Metanephros (tissue), 2 donors: ENCODE results near the gene MTHFR. TPM values are rescaled to one million over a fixed set of nuclear protein-coding genes. Genes with fewer than 3 reads are reported as not detected.

Experiments
- small RNA-seq: library from RNA; depleted of rRNA; stranded (forward); fragments of <200 nt; gene quantifications from one replicate; pipeline ENCODE3, GENCODE V24; 2014; ENCODE audit warnings: low replicate concordance
- total RNA-seq: library from RNA; depleted of rRNA; stranded (reverse); fragments of >200 nt; gene quantifications from one replicate; pipeline ENCODE4 v1.2.3, GENCODE V29; 2014

The MTHFR gene
- 40.3 TPM for total RNA-seq

DNA sequence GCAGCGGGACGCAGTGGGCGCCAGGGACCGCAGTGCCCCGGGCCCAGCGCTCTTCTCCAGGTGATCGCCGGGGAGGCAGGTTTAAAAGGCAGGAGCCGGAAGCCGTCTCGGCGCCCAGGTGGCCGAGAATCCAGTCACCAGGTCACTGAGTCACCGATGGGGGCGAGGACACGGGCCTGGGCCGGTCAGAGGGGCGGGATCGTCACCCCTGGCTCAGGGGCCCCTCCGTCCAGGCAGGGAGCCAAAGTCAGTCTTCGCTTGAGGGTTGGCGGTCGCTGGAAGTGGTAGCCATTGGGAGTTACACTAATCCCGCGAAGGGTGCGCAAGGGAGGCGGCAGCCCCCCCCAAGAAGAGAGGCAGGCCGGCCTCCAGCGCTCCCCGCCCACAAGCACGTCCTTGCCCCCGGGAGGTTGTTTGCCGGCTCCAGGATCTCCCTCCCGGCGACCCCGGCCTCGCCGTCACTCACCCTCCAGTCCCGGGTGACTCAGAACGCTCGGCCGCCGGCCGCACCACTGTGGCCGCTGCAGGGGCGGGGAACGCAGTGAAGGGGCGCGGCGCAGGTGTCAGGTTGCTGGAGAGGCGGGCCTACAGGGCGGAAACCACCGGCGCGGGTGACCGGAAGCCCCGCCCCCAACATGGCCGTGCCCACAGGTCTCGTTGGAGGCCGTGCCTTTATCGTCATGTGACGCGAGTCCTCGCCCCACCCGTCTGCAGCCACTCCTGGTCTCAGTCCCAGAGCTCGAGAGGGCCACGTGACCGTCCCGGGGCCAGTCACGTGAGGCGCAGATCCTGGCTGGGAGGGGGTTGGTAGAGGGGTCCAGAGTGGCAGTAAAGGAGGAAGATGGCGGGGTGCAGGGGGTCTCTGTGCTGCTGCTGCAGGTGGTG lies at the start of gene MTHFR, which contains the start of gene CLCN6:
Gene MTHFR, minus strand, starts transcription at position 543 of the 885 bp plus-strand sequence. CDS start 2,848 bp downstream, outside the sequence.
Gene CLCN6, plus strand, starts transcription at position 770 of the 885 bp plus-strand sequence. Its CDS starts 72 bp downstream, at position 842.

DNA sequence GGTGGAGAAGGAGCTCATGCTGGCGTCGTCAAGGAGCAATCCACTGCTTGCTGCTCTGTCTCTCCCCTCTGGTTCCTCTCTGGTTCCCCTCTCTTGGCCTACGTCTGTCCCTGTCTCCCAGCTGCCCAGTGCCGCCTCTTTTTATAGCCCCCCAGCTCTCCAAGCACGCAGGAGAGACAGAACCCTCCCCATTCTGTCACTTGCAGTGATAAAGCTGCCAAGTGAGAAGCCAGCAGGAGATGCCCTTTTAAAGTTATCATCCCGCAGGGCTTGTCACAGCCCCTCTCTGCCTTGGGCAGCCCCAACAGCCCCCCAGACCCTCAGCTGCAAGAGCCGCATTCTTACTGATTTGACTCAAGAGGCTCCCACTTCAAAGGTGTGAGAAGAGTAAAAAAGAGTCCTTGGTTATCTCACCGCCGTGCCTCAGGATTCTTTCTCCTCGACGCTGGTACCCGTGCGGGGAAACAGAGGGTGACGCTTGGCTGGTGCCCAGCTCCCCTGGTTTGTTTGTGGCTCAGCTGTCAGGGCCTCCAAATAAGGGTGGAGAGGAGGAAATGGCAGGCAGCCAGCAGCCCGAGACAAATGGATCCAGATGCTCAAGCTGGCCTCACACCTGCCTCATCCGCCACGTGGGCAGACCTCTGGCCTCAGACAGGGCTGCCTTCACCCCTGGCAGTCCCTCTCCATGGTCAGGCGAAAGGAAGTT lies 42.1 kb upstream of the MTHFR start, which contains the start of gene NPPA:
Gene NPPA, minus strand, starts transcription at position 117 of the 706 bp plus-strand sequence. Its CDS starts 99 bp downstream, at position 18.

DNA sequence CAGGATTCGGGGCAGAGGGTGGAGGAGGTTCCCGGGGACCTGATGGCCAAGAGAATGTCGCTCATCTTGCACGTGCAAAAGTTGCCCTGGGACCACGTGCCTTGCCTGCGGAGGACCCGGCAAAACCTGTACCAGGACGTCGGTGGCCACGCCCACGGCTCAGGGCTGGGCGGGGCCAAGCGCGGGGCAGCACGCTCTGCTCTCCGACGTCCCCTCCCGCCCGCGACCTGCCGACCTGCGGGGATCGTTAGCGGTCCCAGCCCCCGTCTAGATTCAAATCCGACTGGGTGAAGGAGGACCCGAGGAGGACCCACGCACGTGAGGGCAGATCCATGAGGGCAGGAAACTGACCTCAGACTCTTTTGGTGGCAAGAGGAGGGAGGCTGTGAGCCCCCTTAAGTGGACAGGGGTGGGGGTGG lies 43.8 kb downstream of the MTHFR start, which contains the start of gene C1orf167:
Gene C1orf167, plus strand, starts transcription at position 206 of the 419 bp plus-strand sequence. CDS start 2,208 bp downstream, outside the sequence.

DNA sequence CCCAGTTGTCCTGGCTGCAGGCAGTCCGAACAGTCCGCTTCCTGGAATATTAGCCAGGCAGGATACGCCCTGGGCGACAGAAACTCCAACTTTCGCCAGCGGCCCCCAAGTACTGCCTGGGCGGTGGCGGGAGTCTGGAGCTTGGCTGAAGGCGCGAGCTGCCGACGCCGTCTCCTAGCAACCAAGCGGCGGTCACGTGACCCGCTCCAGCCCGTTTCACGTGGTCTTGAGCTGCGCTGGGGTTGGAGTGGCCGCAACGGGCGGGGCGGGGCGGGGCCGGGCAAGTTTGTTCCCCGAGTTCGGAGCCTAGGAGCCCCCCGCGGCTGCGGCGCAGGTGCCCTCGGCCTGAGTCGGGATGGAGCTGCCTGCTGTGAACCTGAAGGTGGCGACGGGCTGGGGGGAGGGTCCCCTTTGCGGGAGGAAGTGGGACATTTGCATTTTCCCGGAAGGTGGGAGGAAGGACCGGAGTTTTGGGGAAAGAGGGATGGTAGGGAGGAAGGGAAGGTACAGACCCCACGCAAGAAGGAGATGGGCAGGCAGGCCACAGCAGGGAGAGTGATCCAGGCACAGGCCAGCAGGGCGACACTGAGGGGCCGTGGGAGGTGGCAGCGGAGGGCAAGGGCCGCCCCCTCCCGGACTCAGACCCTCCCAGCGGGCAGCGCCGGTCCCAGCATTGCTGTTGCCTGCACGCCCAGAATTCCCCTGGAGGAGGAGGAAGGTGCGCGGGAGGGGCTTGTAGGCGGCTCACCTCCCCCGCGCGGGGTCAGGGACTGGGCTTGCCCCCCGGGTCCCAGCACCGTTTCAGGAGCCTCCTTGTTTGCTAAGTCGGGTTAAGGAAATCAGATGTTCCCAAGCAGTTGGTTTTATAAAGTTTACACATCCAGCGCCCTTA lies 69.7 kb downstream of the MTHFR start, which contains the start of gene AGTRAP:
Gene AGTRAP, plus strand, starts transcription at position 283 of the 892 bp plus-strand sequence. Its CDS starts 73 bp downstream, at position 356.

Small RNAs within 50 kb of the gene (small RNA-seq; reads per million reads assigned to genes)
- gene RF02156 (not detected), gene RF02157 (not detected), gene RF02158 (not detected)

Other genes starting within 250 kb of the MTHFR start
- gene FBXO2, start 151.5 kb downstream of the MTHFR start, total RNA-seq = 1.4 TPM
- gene FBXO44, start 151.1 kb downstream of the MTHFR start, total RNA-seq = 19.7 TPM
- 5.4 TPM for gene FBXO6, start 141.8 kb downstream of the MTHFR start, total RNA-seq
- 42.4 TPM for gene MAD2L2, start 124.8 kb downstream of the MTHFR start, total RNA-seq
- 0.93 TPM for gene DRAXIN, start 114.3 kb downstream of the MTHFR start, total RNA-seq
- gene AGTRAP, start 69.8 kb downstream of the MTHFR start, total RNA-seq = 40.9 TPM
- 1.1 TPM for gene C1orf167, start 43.8 kb downstream of the MTHFR start, total RNA-seq
- gene CLCN6, start 227 bp upstream of the MTHFR start, total RNA-seq = 13.7 TPM
- 0.23 TPM for gene NPPA, start 41.8 kb upstream of the MTHFR start, total RNA-seq
- not detected for gene NPPB, start 53.0 kb upstream of the MTHFR start, total RNA-seq
- 44.7 TPM for gene KIAA2013, start 120.5 kb upstream of the MTHFR start, total RNA-seq
- 96.3 TPM for gene PLOD1, start 128.8 kb upstream of the MTHFR start, total RNA-seq
- 47.3 TPM for gene MFN2, start 174.5 kb upstream of the MTHFR start, total RNA-seq
- gene MIIP, start 213.5 kb upstream of the MTHFR start, total RNA-seq = 29.6 TPM